Kidney epithelial cell (primary cell): ENCODE results near the gene VSIG2. TPM values are rescaled to one million over a fixed set of nuclear protein-coding genes. Genes with fewer than 3 reads are reported as not detected.

Source experiments
- DNase-seq: peaks from one replicate; pipeline ENCODE4 v3.0.0-alpha.2; 2010; ENCODE audit warnings: low read depth
- H3K27me3 ChIP-seq: 2 replicates; pipeline ENCODE4 v1.6.0; 2011; ENCODE audit warnings: low read length; ENCODE audit not compliant: control insufficient read depth, insufficient read depth
- H3K36me3 ChIP-seq: 2 replicates; pipeline ENCODE4 v1.5.1; 2011; ENCODE audit warnings: low read length; ENCODE audit not compliant: control insufficient read depth, insufficient read depth
- H3K4me3 ChIP-seq: 2 replicates; pipeline ENCODE4 v1.5.1; 2011; ENCODE audit warnings: low read depth, mild to moderate bottlenecking, control low read depth, low read length
- total RNA-seq: library from RNA; depleted of rRNA; stranded (reverse); fragments of >200 nt; gene quantifications from 2 replicates; pipeline ENCODE4 v1.2.3, GENCODE V29; 2015
- TF ChIP-seq, protein P1 (sequence below): IDR thresholded peaks from 2 replicates; pipeline ENCODE4 v1.5.1; 2011; ENCODE audit warnings: mild to moderate bottlenecking, moderate library complexity, low read length, control low read depth, inconsistent platforms; ENCODE audit not compliant: insufficient read depth, poor library complexity, severe bottlenecking

The VSIG2 gene
- total RNA-seq, 1 donor from 2014 or later, result 0.50 TPM

DNA sequence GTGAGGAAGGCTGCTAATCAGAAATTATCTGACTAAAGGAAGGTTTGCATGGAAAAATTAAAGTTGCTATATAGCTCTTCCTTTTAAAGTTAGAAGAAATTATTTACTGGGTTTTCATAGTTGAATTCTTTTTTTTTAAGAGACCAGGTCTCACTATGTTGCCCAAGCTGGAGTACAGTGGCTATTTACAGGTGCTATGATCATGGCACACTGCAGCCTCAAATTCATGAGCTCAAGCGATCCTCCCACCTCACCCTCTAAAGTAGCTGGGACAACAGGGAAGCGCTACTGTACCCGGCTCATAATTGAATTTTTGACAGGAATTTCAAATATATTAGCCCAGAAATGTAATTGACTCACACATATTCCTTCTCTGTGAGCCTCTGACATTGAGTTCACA is 44.3 kb upstream of the VSIG2 start:
- H3K36me3 ChIP-seq, result no peaks in the 10 kb centered on the region
- DNase-seq, result no peak
- H3K27me3 ChIP-seq, result no peaks in the 10 kb centered on the region
- TF ChIP-seq, protein P1, sequence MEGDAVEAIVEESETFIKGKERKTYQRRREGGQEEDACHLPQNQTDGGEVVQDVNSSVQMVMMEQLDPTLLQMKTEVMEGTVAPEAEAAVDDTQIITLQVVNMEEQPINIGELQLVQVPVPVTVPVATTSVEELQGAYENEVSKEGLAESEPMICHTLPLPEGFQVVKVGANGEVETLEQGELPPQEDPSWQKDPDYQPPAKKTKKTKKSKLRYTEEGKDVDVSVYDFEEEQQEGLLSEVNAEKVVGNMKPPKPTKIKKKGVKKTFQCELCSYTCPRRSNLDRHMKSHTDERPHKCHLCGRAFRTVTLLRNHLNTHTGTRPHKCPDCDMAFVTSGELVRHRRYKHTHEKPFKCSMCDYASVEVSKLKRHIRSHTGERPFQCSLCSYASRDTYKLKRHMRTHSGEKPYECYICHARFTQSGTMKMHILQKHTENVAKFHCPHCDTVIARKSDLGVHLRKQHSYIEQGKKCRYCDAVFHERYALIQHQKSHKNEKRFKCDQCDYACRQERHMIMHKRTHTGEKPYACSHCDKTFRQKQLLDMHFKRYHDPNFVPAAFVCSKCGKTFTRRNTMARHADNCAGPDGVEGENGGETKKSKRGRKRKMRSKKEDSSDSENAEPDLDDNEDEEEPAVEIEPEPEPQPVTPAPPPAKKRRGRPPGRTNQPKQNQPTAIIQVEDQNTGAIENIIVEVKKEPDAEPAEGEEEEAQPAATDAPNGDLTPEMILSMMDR, result no peak
- no peak overlapping the region for H3K4me3 ChIP-seq

DNA sequence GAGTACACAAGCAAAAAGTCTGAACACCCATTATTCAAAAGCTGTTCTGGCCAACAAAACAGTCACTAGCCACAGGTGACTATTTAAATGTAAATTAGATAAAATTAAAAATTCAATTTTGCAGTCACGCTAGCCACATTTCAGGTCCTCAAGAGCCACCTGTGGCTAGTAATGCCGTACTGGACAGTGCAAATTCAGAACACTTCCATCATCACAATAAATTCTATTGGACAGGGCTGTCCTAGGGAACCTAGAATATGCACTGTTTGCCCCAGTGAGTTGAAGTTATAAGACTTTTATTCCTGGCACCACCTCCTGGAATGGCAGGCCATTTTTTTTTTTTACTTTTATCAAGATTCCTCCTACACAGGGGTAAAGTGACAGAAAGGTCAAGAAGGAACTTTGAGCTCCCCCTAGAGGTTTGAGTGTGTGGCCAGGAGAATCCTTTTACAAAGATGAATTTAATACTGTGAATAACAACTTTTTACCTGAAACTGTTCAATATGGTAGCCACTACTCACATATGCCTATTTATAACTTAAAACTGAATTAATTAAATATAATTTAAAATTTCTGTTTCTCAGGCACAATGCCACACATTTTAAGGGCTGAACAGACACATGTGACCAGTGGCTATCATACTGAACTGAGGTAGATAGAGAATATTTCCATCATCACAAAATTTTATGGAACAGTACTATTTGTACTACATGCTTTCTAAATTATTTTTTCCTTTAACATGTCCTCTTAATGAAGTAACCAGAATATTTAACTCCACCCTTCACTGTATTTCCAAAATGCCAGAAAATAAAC is 41.6 kb upstream of the VSIG2 start:
- Histone ChIP-seq H3K4me3 (no peak overlapping the region), H3K36me3 (no peaks in the 10 kb centered on the region), H3K27me3 (no peaks in the 10 kb centered on the region)
- no peak for DNase-seq
- TF ChIP-seq, protein P1, result peak; percentile 78

DNA sequence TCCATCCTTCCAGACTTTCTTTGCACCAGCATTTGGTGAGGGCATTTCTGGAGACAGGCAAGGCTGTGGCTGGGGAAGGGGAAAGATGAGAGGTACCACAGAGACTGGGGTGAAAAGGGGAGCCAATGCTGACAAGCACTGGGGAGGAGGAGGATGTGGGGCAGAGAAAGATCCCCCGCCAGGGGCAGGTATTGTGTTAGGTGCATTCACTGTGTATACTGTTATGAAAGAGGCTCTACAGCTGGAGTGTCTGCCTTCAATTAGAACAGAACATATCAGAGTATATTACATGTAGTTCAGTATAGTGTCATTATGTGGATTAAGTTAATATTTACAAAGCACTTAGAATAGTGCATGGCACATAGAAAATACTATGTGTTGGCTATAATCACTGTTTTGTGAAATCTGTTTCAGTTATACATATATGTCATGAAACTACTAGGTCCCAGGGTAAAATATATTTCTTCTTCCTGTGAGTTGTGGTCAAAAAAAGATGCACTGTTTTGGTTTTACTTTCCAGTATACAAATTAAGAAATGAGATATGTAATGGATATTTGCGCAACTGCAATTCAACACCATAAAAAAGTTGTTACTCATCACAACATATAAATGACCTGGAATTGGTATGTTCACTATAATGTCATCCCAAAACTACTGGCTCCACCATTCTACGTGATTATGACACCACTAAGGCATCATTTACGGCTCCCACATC is 39.7 kb upstream of the VSIG2 start:
- DNase-seq, result no peak
- TF ChIP-seq, protein P1, result no peak
- Histone ChIP-seq H3K27me3 (no peaks in the 10 kb centered on the region), H3K36me3 (no peaks in the 10 kb centered on the region), H3K4me3 (no peak overlapping the region)

DNA sequence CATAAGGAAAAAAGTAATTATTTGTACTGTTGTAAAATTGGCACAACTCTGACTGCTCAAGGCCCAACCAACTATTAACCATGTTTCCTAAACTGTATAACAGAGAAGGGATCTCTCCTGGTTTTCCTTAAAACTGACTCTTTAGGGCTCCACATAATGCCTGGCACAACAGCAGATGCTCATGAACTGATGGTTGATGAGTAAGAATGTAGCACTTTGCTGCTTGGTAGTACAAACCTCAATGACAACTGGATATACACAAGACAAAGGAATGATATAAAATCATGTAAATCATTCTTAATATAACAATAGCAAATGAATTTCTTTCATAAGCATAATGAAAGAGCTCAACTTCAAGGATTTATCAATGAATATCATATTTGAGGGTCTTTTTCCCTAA is 36.5 kb upstream of the VSIG2 start:
- H3K4me3 ChIP-seq, result no peak overlapping the region
- H3K36me3 ChIP-seq, result no peaks in the 10 kb centered on the region
- H3K27me3 ChIP-seq, result no peaks in the 10 kb centered on the region
- DNase-seq, result no peak
- TF ChIP-seq, protein P1, result no peak

DNA sequence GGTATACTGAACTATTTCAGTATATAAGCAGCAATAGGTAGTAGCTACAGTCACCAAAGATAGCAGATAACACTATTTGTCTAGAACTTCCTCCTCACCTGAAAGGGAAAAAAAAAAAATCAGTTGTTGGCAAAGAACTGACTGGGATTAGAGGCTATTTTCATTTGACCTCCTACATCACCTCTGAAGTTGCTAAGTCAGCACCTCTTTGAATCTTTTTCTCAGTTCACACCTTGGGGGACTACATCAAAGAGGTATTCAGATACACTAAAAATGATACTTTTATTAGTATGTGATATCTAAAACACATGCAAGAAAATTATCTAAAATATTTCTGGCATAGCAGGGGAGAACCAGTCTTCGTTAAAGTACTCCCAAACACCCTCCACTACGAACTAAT is 32.0 kb upstream of the VSIG2 start:
- H3K36me3 ChIP-seq, result no peaks in the 10 kb centered on the region
- no peak for DNase-seq
- TF ChIP-seq, protein P1, result no peak
- no peaks in the 10 kb centered on the region for H3K27me3 ChIP-seq
- no peak overlapping the region for H3K4me3 ChIP-seq
